Upper lobe of left lung (tissue), 4 donors: ENCODE measurements around the gene GSTM1.

ENCODE experiments used
- EP300 ChIP-seq, 4 donors: sonication (generic); formaldehyde crosslinking; IDR thresholded peaks; one replicate each; pipeline ENCODE4 v1.5.1; 2017; ENCODE audit warnings: antibody characterized with exemption in 4 of 4, control low read depth in 2 of 4
- POLR2AphosphoS5 ChIP-seq, 2 donors: sonication (generic); formaldehyde crosslinking; IDR thresholded peaks; one replicate each; pipeline ENCODE4 v1.5.1; 2017; ENCODE audit warnings: antibody characterized with exemption in 2 of 2
- TF ChIP-seq, protein P1 (sequence below), 6 experiments: fragments of 450-650 bp in 4 of 6; fragments of 200-600 bp in 2 of 6; sonication (generic) in 2 of 6; IDR thresholded peaks; one replicate each; pipeline ENCODE4 v1.5.1; 2016 to 2019; ENCODE audit warnings: antibody characterized with exemption in 6 of 6

DNA sequence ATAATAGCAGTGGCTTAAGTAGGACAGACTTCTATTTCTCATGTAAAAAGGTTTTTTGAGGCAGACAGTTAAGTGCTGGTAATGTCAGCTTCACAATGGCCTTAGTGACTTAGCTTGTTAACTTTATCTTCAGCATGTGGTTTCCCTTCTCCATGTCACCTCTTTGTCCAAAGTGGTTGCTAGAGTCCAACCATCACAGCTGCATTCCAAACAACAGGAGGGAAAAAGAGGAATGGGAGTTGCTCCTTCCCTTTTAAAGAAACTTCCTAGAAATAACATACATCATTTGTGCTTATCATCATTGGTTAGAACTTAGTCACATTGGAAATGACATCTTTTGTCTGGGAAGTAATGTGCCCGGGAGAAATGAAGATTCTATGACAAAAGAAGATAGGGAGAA, 34.4 kb downstream of the GSTM1 start:
- TF ChIP-seq, protein P1, sequence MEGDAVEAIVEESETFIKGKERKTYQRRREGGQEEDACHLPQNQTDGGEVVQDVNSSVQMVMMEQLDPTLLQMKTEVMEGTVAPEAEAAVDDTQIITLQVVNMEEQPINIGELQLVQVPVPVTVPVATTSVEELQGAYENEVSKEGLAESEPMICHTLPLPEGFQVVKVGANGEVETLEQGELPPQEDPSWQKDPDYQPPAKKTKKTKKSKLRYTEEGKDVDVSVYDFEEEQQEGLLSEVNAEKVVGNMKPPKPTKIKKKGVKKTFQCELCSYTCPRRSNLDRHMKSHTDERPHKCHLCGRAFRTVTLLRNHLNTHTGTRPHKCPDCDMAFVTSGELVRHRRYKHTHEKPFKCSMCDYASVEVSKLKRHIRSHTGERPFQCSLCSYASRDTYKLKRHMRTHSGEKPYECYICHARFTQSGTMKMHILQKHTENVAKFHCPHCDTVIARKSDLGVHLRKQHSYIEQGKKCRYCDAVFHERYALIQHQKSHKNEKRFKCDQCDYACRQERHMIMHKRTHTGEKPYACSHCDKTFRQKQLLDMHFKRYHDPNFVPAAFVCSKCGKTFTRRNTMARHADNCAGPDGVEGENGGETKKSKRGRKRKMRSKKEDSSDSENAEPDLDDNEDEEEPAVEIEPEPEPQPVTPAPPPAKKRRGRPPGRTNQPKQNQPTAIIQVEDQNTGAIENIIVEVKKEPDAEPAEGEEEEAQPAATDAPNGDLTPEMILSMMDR (IDR thresholded peaks at IDR 0.05), result no peak
- TF ChIP-seq POLR2AphosphoS5 (IDR thresholded peaks at IDR 0.05) (no peak), EP300 (IDR thresholded peaks at IDR 0.05) (no peak)
